ENCODE results near the gene TMSB10. TPM values are rescaled to one million over a fixed set of nuclear protein-coding genes. Genes with fewer than 3 reads are reported as not detected.

TMSB10 gene
- total RNA-seq, 1 experiment from 2014 or later: 869 TPM

Other genes with a start within 250 kb of the TMSB10 start
- 7.1 to 12.1 TPM (median 7.5 TPM) in 3 replicates for gene TRABD2A, start 24.6 kb upstream of the TMSB10 start, total RNA-seq (2021)
- 114 to 118 TPM (median 117 TPM) in 3 replicates for gene KCMF1, start 65.5 kb downstream of the TMSB10 start, total RNA-seq (2021)
- gene TCF7L1, start 227.7 kb downstream of the TMSB10 start, total RNA-seq (2021): 104 to 108 TPM (median 106 TPM) in 3 replicates